ENCODE data around the gene PVR. TPM values are rescaled to one million over a fixed set of nuclear protein-coding genes. Genes with fewer than 3 reads are reported as not detected.

PVR gene
- total and polyA plus RNA-seq, 10 of the 15 experiments (the other 5 are each of a cell fraction or from before 2014, with no cell fraction given), result 0.07 to 4.0 (median 1.9) TPM

MicroRNAs within 50 kb of the gene (microRNA counts, 767-probe panel; counts per million panel counts)
- microRNA hsa-miR-4531, result 1,936 counts per million, percentile 74 among the panel's probes with 10 or more counts

Small RNAs within 50 kb of the gene (microRNA-seq; reads per million reads assigned to microRNA genes)
- gene MIR4531, result not detected

Other genes starting within 250 kb of the PVR start
Only the 7 nearest of the 12 such genes appear.
- 6.7 and 7.7 TPM in 2 replicates for gene ZNF180, start 143.4 kb upstream of the PVR start, total RNA-seq (2014; rRNA removed)
- gene ZNF180, start 143.4 kb upstream of the PVR start, total RNA-seq (2014; rRNA removed; fragmentation: Illumina TruSeq; extraction: Trizol), result 7.6 and 9.0 TPM in 2 replicates
- 8.9 TPM in 2 replicates for gene ZNF180, start 143.4 kb upstream of the PVR start, total RNA-seq (2021)
- gene ZNF180, start 143.4 kb upstream of the PVR start, polyA plus RNA-seq (2011; rRNA removed), result 2.1 and 4.6 TPM in 2 replicates
- 6.5 and 7.8 TPM in 2 replicates for gene ZNF180, start 143.4 kb upstream of the PVR start, polyA plus RNA-seq (2014; fragmentation: Illumina TruSeq; extraction: Trizol)
- 1 to 10 TPM; 1.6 to 3.1 TPM for gene ZNF180, start 143.4 kb upstream of the PVR start, polyA plus RNA-seq (2014; fragmentation: Nextera tagmentation; extraction: Ambion mirVana)
- 3.5 and 4.8 TPM in 2 replicates for gene ZNF180, start 143.4 kb upstream of the PVR start, polyA plus RNA-seq (2014; rRNA removed)
- 1 to 10 TPM; 5.5 TPM for gene ZNF180, start 143.4 kb upstream of the PVR start, polyA plus RNA-seq (2016; fragmentation: Nextera tagmentation; extraction: Ambion mirVana)
- gene CEACAM20, start 114.2 kb upstream of the PVR start, total RNA-seq (2014; rRNA removed), result not detected in 2 replicates
- not detected in 2 replicates for gene CEACAM20, start 114.2 kb upstream of the PVR start, total RNA-seq (2014; rRNA removed; fragmentation: Illumina TruSeq; extraction: Trizol)
- gene CEACAM20, start 114.2 kb upstream of the PVR start, total RNA-seq (2021), result not detected in 2 replicates
- not detected in 2 replicates for gene CEACAM20, start 114.2 kb upstream of the PVR start, polyA plus RNA-seq (2011; rRNA removed)
- gene CEACAM20, start 114.2 kb upstream of the PVR start, polyA plus RNA-seq (2014; fragmentation: Illumina TruSeq; extraction: Trizol), result not detected in 2 replicates
- gene CEACAM20, start 114.2 kb upstream of the PVR start, polyA plus RNA-seq (2014; fragmentation: Nextera tagmentation; extraction: Ambion mirVana), result not detected
- not detected in 2 replicates for gene CEACAM20, start 114.2 kb upstream of the PVR start, polyA plus RNA-seq (2014; rRNA removed)
- not detected for gene CEACAM20, start 114.2 kb upstream of the PVR start, polyA plus RNA-seq (2016; fragmentation: Nextera tagmentation; extraction: Ambion mirVana)
- not detected in 2 replicates for gene IGSF23, start 30.3 kb upstream of the PVR start, total RNA-seq (2014; rRNA removed)
- gene IGSF23, start 30.3 kb upstream of the PVR start, total RNA-seq (2014; rRNA removed; fragmentation: Illumina TruSeq; extraction: Trizol), result not detected in 2 replicates
- gene IGSF23, start 30.3 kb upstream of the PVR start, total RNA-seq (2021), result not detected in 2 replicates
- gene IGSF23, start 30.3 kb upstream of the PVR start, polyA plus RNA-seq (2011; rRNA removed), result not detected in 2 replicates
- not detected in 2 replicates for gene IGSF23, start 30.3 kb upstream of the PVR start, polyA plus RNA-seq (2014; fragmentation: Illumina TruSeq; extraction: Trizol)
- not detected for gene IGSF23, start 30.3 kb upstream of the PVR start, polyA plus RNA-seq (2014; fragmentation: Nextera tagmentation; extraction: Ambion mirVana)
- gene IGSF23, start 30.3 kb upstream of the PVR start, polyA plus RNA-seq (2014; rRNA removed), result not detected in 2 replicates
- not detected for gene IGSF23, start 30.3 kb upstream of the PVR start, polyA plus RNA-seq (2016; fragmentation: Nextera tagmentation; extraction: Ambion mirVana)
- 0.17 and 0.22 TPM in 2 replicates for gene CEACAM19, start 27.6 kb downstream of the PVR start, total RNA-seq (2014; rRNA removed)
- gene CEACAM19, start 27.6 kb downstream of the PVR start, total RNA-seq (2014; rRNA removed; fragmentation: Illumina TruSeq; extraction: Trizol), result 0.13 TPM in 1 of 2 replicates, not detected in the other
- 0.15 and 0.24 TPM in 2 replicates for gene CEACAM19, start 27.6 kb downstream of the PVR start, total RNA-seq (2021)
- 0.10 and 0.18 TPM in 2 replicates for gene CEACAM19, start 27.6 kb downstream of the PVR start, polyA plus RNA-seq (2011; rRNA removed)
- gene CEACAM19, start 27.6 kb downstream of the PVR start, polyA plus RNA-seq (2014; fragmentation: Illumina TruSeq; extraction: Trizol), result 0.31 and 0.33 TPM in 2 replicates
- gene CEACAM19, start 27.6 kb downstream of the PVR start, polyA plus RNA-seq (2014; fragmentation: Nextera tagmentation; extraction: Ambion mirVana), result not detected
- 0.16 and 0.27 TPM in 2 replicates for gene CEACAM19, start 27.6 kb downstream of the PVR start, polyA plus RNA-seq (2014; rRNA removed)
- gene CEACAM19, start 27.6 kb downstream of the PVR start, polyA plus RNA-seq (2016; fragmentation: Nextera tagmentation; extraction: Ambion mirVana), result not detected
- gene CEACAM16, start 55.2 kb downstream of the PVR start, total RNA-seq (2014; rRNA removed), result not detected in 2 replicates
- gene CEACAM16, start 55.2 kb downstream of the PVR start, total RNA-seq (2014; rRNA removed; fragmentation: Illumina TruSeq; extraction: Trizol), result not detected in 2 replicates
- not detected in 2 replicates for gene CEACAM16, start 55.2 kb downstream of the PVR start, total RNA-seq (2021)
- not detected in 2 replicates for gene CEACAM16, start 55.2 kb downstream of the PVR start, polyA plus RNA-seq (2011; rRNA removed)
- not detected in 2 replicates for gene CEACAM16, start 55.2 kb downstream of the PVR start, polyA plus RNA-seq (2014; fragmentation: Illumina TruSeq; extraction: Trizol)
- gene CEACAM16, start 55.2 kb downstream of the PVR start, polyA plus RNA-seq (2014; fragmentation: Nextera tagmentation; extraction: Ambion mirVana), result not detected
- not detected in 2 replicates for gene CEACAM16, start 55.2 kb downstream of the PVR start, polyA plus RNA-seq (2014; rRNA removed)
- gene CEACAM16, start 55.2 kb downstream of the PVR start, polyA plus RNA-seq (2016; fragmentation: Nextera tagmentation; extraction: Ambion mirVana), result not detected
- gene BCL3, start 104.8 kb downstream of the PVR start, total RNA-seq (2014; rRNA removed), result 5.2 and 6.5 TPM in 2 replicates
- 1.7 and 2.0 TPM in 2 replicates for gene BCL3, start 104.8 kb downstream of the PVR start, total RNA-seq (2014; rRNA removed; fragmentation: Illumina TruSeq; extraction: Trizol)
- 22.7 and 26.4 TPM in 2 replicates for gene BCL3, start 104.8 kb downstream of the PVR start, total RNA-seq (2021)
- 1.7 and 2.3 TPM in 2 replicates for gene BCL3, start 104.8 kb downstream of the PVR start, polyA plus RNA-seq (2011; rRNA removed)
- 1.0 and 4.9 TPM in 2 replicates for gene BCL3, start 104.8 kb downstream of the PVR start, polyA plus RNA-seq (2014; fragmentation: Illumina TruSeq; extraction: Trizol)
- gene BCL3, start 104.8 kb downstream of the PVR start, polyA plus RNA-seq (2014; fragmentation: Nextera tagmentation; extraction: Ambion mirVana), result 1 to 10 TPM in 1 of 2 experiments, under 1 TPM in 1; 0.55 to 1.1 TPM
- gene BCL3, start 104.8 kb downstream of the PVR start, polyA plus RNA-seq (2014; rRNA removed), result 19.2 and 25.5 TPM in 2 replicates
- gene BCL3, start 104.8 kb downstream of the PVR start, polyA plus RNA-seq (2016; fragmentation: Nextera tagmentation; extraction: Ambion mirVana), result 10 to 100 TPM in 1 of 2 experiments, 1 to 10 TPM in 1; 2.3 to 17.6 TPM
- gene CBLC, start 134.0 kb downstream of the PVR start, total RNA-seq (2014; rRNA removed), result not detected in 2 replicates
- not detected in 2 replicates for gene CBLC, start 134.0 kb downstream of the PVR start, total RNA-seq (2014; rRNA removed; fragmentation: Illumina TruSeq; extraction: Trizol)
- 0.19 TPM in 1 of 2 replicates, not detected in the other for gene CBLC, start 134.0 kb downstream of the PVR start, total RNA-seq (2021)
- not detected in 2 replicates for gene CBLC, start 134.0 kb downstream of the PVR start, polyA plus RNA-seq (2011; rRNA removed)
- not detected in 2 replicates for gene CBLC, start 134.0 kb downstream of the PVR start, polyA plus RNA-seq (2014; fragmentation: Illumina TruSeq; extraction: Trizol)
- gene CBLC, start 134.0 kb downstream of the PVR start, polyA plus RNA-seq (2014; fragmentation: Nextera tagmentation; extraction: Ambion mirVana), result not detected
- gene CBLC, start 134.0 kb downstream of the PVR start, polyA plus RNA-seq (2014; rRNA removed), result not detected in 2 replicates
- not detected for gene CBLC, start 134.0 kb downstream of the PVR start, polyA plus RNA-seq (2016; fragmentation: Nextera tagmentation; extraction: Ambion mirVana)